WTC11 (cell line): ENCODE data around the gene KRTAP1-4. TPM values are rescaled to one million over a fixed set of nuclear protein-coding genes. Genes with fewer than 3 reads are reported as not detected.

Source experiments
- ATAC-seq: fragments of 200-7000 bp; cut with Tn5 transposase; 2 replicates; pipeline ENCODE4 v1.10.0; 2021; ENCODE audit warnings: mild to moderate bottlenecking, moderate library complexity
- CTCF ChIA-PET: fragments of 300-600 bp; sonication (Branson Sonifier 250); formaldehyde crosslinking; loops from one replicate; lab custom pipeline; 2021; ENCODE audit warnings: antibody characterized with exemption; lab: Charles Lee
- POLR2A ChIA-PET: fragments of 350-600 bp; sonication (Branson Sonifier 250); formaldehyde crosslinking; loops from one replicate; lab custom pipeline; 2021; ENCODE audit warnings: antibody characterized with exemption; lab: Charles Lee
- DNase-seq: peaks from one replicate; pipeline ENCODE4 v3.0.0; 2021; ENCODE audit warnings: low spot score
- H3K27ac Mint-ChIP-seq: 2 replicates; pipeline ENCODE4 v1.8.0; 2021; ENCODE audit warnings: mixed read lengths
- H3K27me3 Mint-ChIP-seq: 2 replicates; pipeline ENCODE4 v1.8.0; 2021; ENCODE audit warnings: low read depth, mild to moderate bottlenecking, moderate library complexity, mixed read lengths
- H3K36me3 Mint-ChIP-seq: 2 replicates; pipeline ENCODE4 v1.8.0; 2021; ENCODE audit warnings: mixed read lengths
- H3K4me1 Mint-ChIP-seq: 2 replicates; pipeline ENCODE4 v1.8.0; 2022; ENCODE audit warnings: mixed read lengths
- H3K4me3 Mint-ChIP-seq: 2 replicates; pipeline ENCODE4 v1.8.0; 2021; ENCODE audit warnings: mild to moderate bottlenecking, moderate library complexity, mixed read lengths
- H3K9me3 Mint-ChIP-seq: 2 replicates; pipeline ENCODE4 v1.8.0; 2021; ENCODE audit warnings: mixed read lengths
- CBFB ChIP-seq: sonication (generic); formaldehyde crosslinking; IDR thresholded peaks from 2 replicates; pipeline ENCODE4 v1.8.1; 2022; ENCODE audit warnings: mild to moderate bottlenecking, low read depth, missing genetic modification reagents
- ELF4 ChIP-seq: sonication (generic); formaldehyde crosslinking; IDR thresholded peaks from 2 replicates; pipeline ENCODE4 v1.8.1; 2022; ENCODE audit warnings: low read depth, mild to moderate bottlenecking, moderate library complexity, missing genetic modification reagents
- EMX1 ChIP-seq: fragments of 250-450 bp; sonication (Bioruptor Pico); IDR thresholded peaks from 2 replicates; pipeline ENCODE4 v1.8.0; 2021; ENCODE audit warnings: mild to moderate bottlenecking
- ETV6 ChIP-seq: sonication (generic); formaldehyde crosslinking; IDR thresholded peaks from 2 replicates; pipeline ENCODE4 v1.8.1; 2022; ENCODE audit warnings: mild to moderate bottlenecking, missing genetic modification reagents
- FOXK1 ChIP-seq: sonication (generic); formaldehyde crosslinking; IDR thresholded peaks from 2 replicates; pipeline ENCODE4 v1.8.0; 2022; ENCODE audit warnings: mild to moderate bottlenecking, moderate library complexity, missing genetic modification reagents
- FOXP1 ChIP-seq: sonication (generic); formaldehyde crosslinking; IDR thresholded peaks from 2 replicates; pipeline ENCODE4 v1.8.0; 2022; ENCODE audit warnings: missing genetic modification reagents, mild to moderate bottlenecking, moderate library complexity, borderline replicate concordance
- FOXP4 ChIP-seq: sonication (generic); formaldehyde crosslinking; IDR thresholded peaks from 2 replicates; pipeline ENCODE4 v1.8.0; 2022; ENCODE audit warnings: mild to moderate bottlenecking, missing genetic modification reagents
- GABPB1 ChIP-seq: sonication (generic); formaldehyde crosslinking; IDR thresholded peaks from 2 replicates; pipeline ENCODE4 v1.8.1; 2023; ENCODE audit warnings: mild to moderate bottlenecking, missing genetic modification reagents
- MLX ChIP-seq: sonication (generic); formaldehyde crosslinking; IDR thresholded peaks from 2 replicates; pipeline ENCODE4 v1.8.1; 2023; ENCODE audit warnings: mild to moderate bottlenecking, missing genetic modification reagents, moderate library complexity
- MYBL2 ChIP-seq: sonication (generic); formaldehyde crosslinking; IDR thresholded peaks from 2 replicates; pipeline ENCODE4 v1.8.1; 2023; ENCODE audit warnings: mild to moderate bottlenecking, moderate library complexity, missing genetic modification reagents
- NFYB ChIP-seq: sonication (generic); formaldehyde crosslinking; conservative IDR thresholded peaks from 2 replicates; pipeline ENCODE4 v1.8.0; 2022; ENCODE audit warnings: low read depth, missing genetic modification reagents
- NR2C2 ChIP-seq: sonication (generic); formaldehyde crosslinking; IDR thresholded peaks from 2 replicates; pipeline ENCODE4 v1.8.0; 2022; ENCODE audit warnings: mild to moderate bottlenecking, missing genetic modification reagents
- PRDM15 ChIP-seq: sonication (generic); formaldehyde crosslinking; IDR thresholded peaks from 2 replicates; pipeline ENCODE4 v1.8.0; 2022; ENCODE audit warnings: missing genetic modification reagents
- SMAD4 ChIP-seq: sonication (generic); formaldehyde crosslinking; IDR thresholded peaks from 2 replicates; pipeline ENCODE4 v1.8.0; 2022; ENCODE audit warnings: mild to moderate bottlenecking, missing genetic modification reagents
- SOX15 ChIP-seq: fragments of 250-450 bp; sonication (Bioruptor Pico); IDR thresholded peaks from 2 replicates; pipeline ENCODE4 v1.9.0; 2021; ENCODE audit warnings: mild to moderate bottlenecking
- STAT6 ChIP-seq: sonication (generic); formaldehyde crosslinking; conservative IDR thresholded peaks from 2 replicates; pipeline ENCODE4 v1.8.1; 2023; ENCODE audit warnings: mild to moderate bottlenecking, low read depth, missing genetic modification reagents, moderate library complexity
- TCF7 ChIP-seq: sonication (generic); formaldehyde crosslinking; IDR thresholded peaks from 2 replicates; pipeline ENCODE4 v1.8.0; 2022; ENCODE audit warnings: mild to moderate bottlenecking, low read depth, missing genetic modification reagents, moderate library complexity
- TP53 ChIP-seq: sonication (generic); formaldehyde crosslinking; IDR thresholded peaks from 2 replicates; pipeline ENCODE4 v1.8.1; 2023; ENCODE audit warnings: mild to moderate bottlenecking, missing genetic modification reagents
- ZMAT4 ChIP-seq: fragments of 250-450 bp; sonication (Bioruptor Pico); IDR thresholded peaks from 2 replicates; pipeline ENCODE4 v1.9.0; 2021; ENCODE audit warnings: mild to moderate bottlenecking
- ZNF138 ChIP-seq: sonication (generic); formaldehyde crosslinking; conservative IDR thresholded peaks from 2 replicates; pipeline ENCODE4 v1.8.1; 2022; ENCODE audit warnings: mild to moderate bottlenecking, moderate library complexity, missing genetic modification reagents
- ZNF396 ChIP-seq: fragments of 250-450 bp; sonication (Bioruptor Pico); IDR thresholded peaks from 2 replicates; pipeline ENCODE4 v1.8.0; 2021; ENCODE audit warnings: mild to moderate bottlenecking, moderate library complexity, borderline replicate concordance
- ZNF423 ChIP-seq: fragments of 250-450 bp; sonication (Bioruptor Pico); IDR thresholded peaks from 2 replicates; pipeline ENCODE4 v2.1.2; 2022; ENCODE audit warnings: mild to moderate bottlenecking, moderate library complexity
- ZNF512 ChIP-seq: sonication (generic); formaldehyde crosslinking; IDR thresholded peaks from 2 replicates; pipeline ENCODE4 v1.8.1; 2022; ENCODE audit warnings: missing genetic modification reagents, borderline replicate concordance
- total RNA-seq: library from RNA; stranded (reverse); gene quantifications from 3 replicates; pipeline ENCODE4 v1.2.3, GENCODE V29; 2021

Gene KRTAP1-4
- total RNA-seq, 1 experiment from 2014 or later, result not detected

GRCh38 chr17:41013181-41013580, 16.8 kb downstream of the KRTAP1-4 start:
- no peak for DNase-seq
- Mint-ChIP-seq H3K4me1 (peaks cover 15% of the 10 kb centered on the region), H3K9me3 (no peaks in the 10 kb centered on the region), H3K27ac (no peak overlapping the region), H3K4me3 (no peak overlapping the region), H3K36me3 (no peaks in the 10 kb centered on the region), H3K27me3 (no peaks in the 10 kb centered on the region)
- TF ChIP-seq SOX15 (CRISPR knock-in tag) (no peak), ZNF423 (CRISPR knock-in tag) (no peak), STAT6 (CRISPR knock-in tag) (no peak), GABPB1 (CRISPR knock-in tag) (no peak), ETV6 (CRISPR knock-in tag) (no peak), ZMAT4 (no peak), NR2C2 (CRISPR knock-in tag) (no peak), MLX (CRISPR knock-in tag) (no peak), MYBL2 (no peak), FOXK1 (no peak), ZNF138 (no peak), SMAD4 (no peak)
- ChIA-PET CTCF (no interaction called here), POLR2A (no interaction called here)
- no peak for ATAC-seq

- CTCF ChIA-PET, result no interaction called here
- TF ChIP-seq ZNF512 (CRISPR knock-in tag) (no peak), ZNF396 (CRISPR knock-in tag) (no peak), ELF4 (CRISPR knock-in tag) (no peak), TCF7 (no peak), FOXP1 (no peak), MYBL2 (no peak), ZMAT4 (no peak), NR2C2 (CRISPR knock-in tag) (no peak), ZNF423 (CRISPR knock-in tag) (no peak), TP53 (CRISPR knock-in tag) (no peak), FOXP4 (CRISPR knock-in tag) (no peak), EMX1 (CRISPR knock-in tag) (no peak), NFYB (CRISPR knock-in tag) (no peak), PRDM15 (CRISPR knock-in tag) (no peak), CBFB (CRISPR knock-in tag) (no peak)
These were observed 17.5 kb downstream of the KRTAP1-4 start for GRCh38 chr17:41012326-41013120.

More at GRCh38 chr17:41012326-41013120, 17.5 kb downstream of the KRTAP1-4 start:
- no peak for DNase-seq
- ATAC-seq, result no peak
- peak overlapping the region; percentile 7; the same call in 1 of the 2 replicates for H3K27ac Mint-ChIP-seq
- POLR2A ChIA-PET, result no interaction called here
- no peaks in the 10 kb centered on the region for H3K9me3 Mint-ChIP-seq
- peaks cover 15% of the 10 kb centered on the region for H3K4me1 Mint-ChIP-seq
- H3K36me3 Mint-ChIP-seq, result no peaks in the 10 kb centered on the region
- H3K27me3 Mint-ChIP-seq, result no peaks in the 10 kb centered on the region
- H3K4me3 Mint-ChIP-seq, result no peak overlapping the region
